Left renal pelvis (tissue), 4 donors: ENCODE results near the gene GASK1B. TPM values are rescaled to one million over a fixed set of nuclear protein-coding genes. Genes with fewer than 3 reads are reported as not detected.

Experiments used
- DNase-seq, 4 donors: peaks; one replicate each; pipeline ENCODE4 v3.0.0-alpha.2; 2013; ENCODE audit warnings: low read depth in 4 of 4, low spot score in 3 of 4
- polyA plus RNA-seq, 4 donors: library from polyadenylated mRNA; unstranded; fragments of 120-200 nt; gene quantifications; one replicate each; pipeline ENCODE4 v1.2.1, GENCODE V29; 2013; ENCODE audit not compliant: insufficient read length in 4 of 4

Gene GASK1B
- 10 to 100 TPM; 28.0 to 48.4 (median 44.5) TPM for polyA plus RNA-seq

DNA sequence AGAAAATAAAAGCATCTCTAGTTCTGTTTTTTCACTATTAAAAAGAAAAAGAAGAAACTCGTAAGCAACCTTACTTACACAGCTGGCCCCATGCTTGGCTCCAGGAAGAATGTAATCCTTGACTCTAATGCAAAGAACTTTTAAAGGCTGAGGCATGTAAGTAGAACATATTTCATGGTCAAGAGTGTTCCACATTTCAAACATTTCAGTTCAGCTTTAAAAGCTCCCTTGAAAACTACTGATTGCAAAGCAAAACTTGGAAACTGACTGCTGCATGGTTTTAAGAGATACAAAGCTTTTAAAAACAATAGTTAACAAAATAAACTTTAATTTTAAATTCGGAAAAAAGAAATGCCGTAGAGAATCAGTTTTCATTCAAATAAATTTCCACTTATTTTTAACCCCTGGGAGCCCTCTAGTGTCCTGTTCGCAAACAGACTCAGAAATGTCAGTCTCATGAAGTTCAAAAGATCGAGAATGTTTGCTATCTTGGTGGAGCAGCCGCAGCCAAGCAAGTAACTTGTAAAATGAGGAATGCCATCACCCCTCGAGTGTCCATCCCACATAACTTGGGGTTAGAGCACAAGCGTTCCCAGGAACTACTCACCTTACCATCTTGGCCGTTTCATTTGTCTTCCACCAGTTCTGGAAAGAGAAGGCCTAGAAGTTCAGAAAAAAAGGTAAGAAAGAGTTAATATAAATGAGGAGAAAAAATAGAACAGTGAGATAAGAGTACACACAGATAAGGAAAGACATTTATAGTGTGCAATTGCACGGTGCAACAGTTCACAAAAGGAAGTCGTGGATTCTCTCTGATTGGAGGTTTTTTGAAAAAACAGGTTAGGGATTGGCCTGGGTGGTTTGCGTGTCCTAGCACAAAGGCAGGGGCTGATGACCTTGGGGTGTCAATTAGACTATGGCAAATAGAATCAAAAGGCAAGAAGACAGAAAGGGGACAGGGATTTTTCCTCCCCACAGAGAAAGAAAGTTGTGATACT lies at the start of gene GASK1B:
Gene GASK1B (minus strand): TSS at position 765 of the 998 bp plus-strand sequence. CDS start 1,650 bp downstream, outside the sequence.
- no peak for DNase-seq

DNA sequence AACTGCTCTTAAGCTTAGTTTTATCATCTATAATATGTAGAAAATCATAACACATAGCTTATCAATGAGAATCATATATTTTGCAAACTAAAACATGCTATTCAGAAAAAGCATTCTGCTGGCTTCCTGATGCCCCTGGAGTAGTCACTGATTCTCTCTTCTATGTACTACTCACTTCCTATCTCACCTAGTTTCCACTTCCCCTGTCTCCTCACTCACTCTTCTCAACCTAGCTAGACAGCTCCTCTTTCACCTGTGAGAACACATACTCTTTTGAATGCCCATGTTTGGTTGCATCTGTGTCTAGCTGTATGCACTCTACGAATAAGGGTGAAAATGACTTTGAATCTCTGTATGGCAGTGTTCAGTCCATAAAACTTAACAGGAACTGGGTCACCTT lies 46.8 kb upstream of the GASK1B start:
- DNase-seq: no peak

DNA sequence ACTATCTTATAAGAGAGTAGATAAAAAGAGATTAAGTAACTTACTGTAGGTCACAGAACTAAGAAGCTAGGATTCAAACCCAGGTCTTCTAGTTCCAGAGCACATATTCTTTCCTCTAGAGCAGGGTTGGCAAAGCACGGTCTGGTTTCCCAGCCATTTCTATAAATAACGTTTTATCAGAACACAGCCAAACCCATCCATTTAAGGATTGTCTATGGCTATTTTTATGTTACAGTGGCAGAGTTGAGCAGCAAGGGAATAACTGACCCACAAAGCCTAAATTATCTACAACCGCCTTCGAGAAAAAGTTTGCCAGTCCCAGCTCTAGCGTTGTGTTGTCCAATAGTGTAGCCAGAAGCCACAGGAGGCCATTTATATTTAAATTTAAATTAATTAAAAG lies 44.9 kb upstream of the GASK1B start:
- no peak for DNase-seq

DNA sequence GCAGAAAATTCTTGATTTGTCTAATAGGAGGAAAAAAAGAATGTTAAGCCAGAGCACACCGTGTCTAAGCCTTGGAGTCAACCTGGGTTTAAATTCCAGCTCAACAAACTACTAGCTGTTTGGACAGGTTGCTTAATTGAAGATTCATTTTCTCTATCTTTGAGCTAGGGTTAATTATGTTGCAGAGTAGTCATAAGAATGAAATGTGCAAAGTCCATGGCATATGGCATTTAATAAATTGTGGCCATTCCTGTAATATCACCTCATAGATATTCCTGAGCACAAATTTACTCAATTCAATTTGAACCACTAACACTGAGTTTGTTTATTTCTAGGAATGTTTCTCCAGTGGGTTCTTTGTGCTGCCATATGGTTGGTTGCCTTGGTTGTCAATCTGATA lies 42.0 kb upstream of the GASK1B start:
- DNase-seq: no peak

DNA sequence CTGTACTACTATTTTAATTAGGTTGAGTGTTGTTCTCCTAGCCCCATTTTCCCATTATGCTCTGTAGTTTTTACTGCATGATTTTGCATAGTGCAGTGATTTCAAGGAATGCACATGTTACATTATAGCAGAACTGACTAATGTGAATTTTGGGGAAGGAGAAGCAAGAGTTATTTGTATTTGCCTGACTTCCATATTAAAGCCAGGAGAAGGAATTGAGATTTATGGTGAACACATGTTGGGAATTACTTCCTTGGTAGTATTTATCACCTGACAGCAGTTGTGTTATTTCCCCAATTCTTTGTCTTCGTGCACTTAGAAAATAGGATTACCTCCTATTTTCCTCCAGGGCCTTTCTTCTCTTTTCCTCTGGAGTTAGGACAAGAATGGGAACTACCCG lies 40.6 kb upstream of the GASK1B start:
- no peak for DNase-seq

DNA sequence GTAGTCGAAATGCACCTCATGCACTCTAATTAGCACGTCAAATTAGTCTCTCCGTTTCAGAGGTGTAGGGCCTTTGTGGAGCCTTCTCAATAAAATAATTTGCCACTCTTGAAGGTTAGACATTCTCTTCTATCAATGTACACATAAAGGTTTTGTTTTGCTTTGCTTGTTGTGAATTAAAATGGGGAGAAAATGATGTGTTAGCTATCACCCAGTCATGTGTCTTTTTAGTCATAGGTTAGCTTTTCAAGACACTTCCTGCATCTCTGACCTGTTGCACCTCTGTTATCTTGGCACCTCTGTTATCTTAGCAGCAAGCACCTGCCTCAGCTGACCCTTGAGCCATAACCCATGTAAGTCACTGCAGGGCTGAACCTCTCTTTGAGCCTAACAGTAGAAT lies 38.4 kb upstream of the GASK1B start:
- no peak for DNase-seq

DNA sequence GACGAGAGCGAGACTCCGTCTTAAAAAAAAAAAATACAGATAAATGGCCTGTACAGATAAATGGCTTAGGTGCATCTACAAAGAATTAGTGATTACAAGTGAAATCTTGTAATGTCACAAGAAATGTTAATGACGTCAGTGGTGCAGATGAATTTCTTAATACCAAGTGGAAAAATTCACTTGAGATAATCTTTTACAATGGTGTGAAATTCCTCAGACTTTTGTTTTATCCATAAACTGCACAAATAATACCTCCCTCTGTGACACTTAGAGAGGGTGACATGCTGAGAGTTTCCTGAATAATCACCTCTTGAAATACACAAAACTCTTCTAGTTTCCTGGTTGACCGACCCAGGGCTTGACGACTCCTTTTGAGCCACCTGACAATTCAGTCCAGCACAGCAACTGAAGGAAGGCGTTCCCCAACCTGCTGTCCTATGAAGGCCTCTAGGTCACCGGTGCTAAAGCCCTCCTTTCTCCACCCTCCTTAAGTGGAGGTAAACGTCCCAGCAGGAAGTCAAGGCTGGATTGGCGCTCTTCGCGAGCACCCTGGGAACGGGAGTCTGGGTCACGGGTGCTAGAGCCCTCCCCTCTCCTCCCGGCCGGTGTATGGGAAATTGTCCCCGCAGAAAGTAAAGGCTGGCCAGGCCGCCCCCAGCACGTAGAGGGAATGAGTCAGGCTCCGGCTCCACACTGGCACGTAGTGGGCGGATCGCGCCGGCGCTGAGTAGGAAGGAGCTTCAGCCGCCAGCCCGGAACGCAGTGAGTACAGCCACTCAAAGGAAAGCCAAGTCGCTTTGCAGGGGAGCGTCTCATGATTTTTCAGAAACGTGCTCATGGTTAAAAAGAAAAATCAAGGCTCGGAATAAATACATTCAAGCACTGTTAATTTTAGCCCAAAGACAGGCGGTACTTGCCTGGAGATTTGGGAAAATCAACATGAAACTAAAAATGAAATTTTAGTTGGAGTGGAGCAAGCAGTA lies 37.3 kb upstream of the GASK1B start, which contains the start of gene TMEM144:
Gene TMEM144 (plus strand): TSS at position 662 of the 983 bp plus-strand sequence. CDS start 2,182 bp downstream, outside the sequence.
- peak; percentile 59 to 68 (median 62) for DNase-seq

DNA sequence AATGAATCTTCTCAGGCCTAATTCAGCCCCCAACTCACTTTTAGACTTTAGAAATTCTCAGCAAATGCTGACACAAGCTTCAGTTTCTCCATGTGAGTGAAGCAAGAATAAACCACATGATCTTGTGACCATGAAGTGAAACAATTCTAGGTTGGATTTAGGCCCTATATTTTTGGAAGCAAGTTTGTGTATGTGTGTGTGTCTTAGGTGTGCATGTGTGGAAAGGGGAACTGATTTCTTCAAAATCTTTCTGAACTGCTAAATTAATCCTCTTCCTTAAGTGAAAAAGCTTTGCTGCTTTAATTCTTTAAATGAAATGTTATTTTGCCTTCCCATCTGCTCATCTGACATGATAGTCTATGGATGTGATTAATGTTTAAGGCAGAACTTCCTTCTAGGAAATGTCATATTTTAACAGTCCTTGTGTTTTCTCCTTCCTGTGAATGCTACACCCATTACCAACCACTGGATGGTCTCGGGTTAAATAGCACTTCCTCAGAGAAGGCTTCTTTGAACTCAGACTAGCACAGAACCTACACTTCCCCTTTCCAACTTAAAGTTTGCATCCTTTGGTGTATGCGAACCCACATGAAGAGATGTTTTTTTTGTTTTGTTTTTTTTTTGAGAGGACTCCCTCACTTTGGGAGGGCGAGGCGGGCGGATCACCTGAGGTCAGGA lies 36.3 kb upstream of the GASK1B start:
- no peak for DNase-seq

DNA sequence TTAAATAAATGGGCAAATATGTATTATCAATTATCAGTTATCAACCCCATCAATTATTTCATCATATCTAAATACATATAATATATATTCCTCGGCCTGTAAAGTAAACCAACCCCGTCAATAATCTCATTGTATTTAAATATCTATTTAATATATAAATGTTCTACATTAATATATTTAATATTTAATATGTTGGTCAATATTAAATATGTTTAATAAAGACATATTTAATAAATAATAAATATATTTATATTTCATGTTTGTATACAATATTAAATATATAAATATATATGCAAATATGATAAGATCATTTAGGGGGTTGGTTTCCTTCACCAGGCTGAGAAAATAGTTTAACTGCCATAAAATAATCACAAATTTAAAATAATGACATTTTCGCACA lies 31.1 kb upstream of the GASK1B start:
- DNase-seq: no peak

DNA sequence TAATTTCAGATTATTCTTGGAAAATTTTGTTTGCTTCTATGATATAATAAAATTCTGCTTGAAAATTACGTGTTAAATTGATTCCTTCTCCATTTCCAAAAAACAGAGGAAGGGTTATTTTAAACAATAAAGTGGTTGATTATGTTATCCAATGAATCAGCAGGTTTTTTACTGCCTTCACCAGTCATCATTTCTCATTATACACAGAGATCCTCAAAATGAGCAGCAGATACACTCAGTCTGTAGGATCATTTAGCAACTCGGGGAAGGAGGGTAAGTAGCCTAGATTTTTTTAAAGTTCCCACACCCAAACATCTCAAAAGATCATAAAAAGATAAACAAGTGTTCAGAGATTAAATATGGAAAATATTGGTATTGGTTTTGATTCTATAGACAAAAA lies 30.6 kb upstream of the GASK1B start:
- no peak for DNase-seq

DNA sequence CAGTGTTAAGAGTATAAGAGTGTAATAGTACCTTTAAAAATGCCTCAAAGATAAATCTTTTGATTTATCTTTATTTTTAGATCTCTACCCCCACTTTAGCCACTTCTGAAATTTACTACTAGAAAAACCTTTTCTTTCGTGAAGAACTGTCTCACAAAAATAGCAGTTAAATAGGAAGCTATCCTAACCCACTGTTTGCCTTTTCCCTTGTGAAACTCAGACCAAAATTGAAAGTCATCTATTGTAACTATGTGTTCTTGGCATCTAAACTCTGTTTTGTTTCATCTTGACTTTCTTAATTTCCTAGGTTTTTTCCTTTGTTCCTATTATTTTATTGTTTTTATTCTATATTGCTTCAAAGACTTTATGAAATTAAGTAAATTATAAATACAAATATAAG lies 29.7 kb upstream of the GASK1B start:
- no peak for DNase-seq

DNA sequence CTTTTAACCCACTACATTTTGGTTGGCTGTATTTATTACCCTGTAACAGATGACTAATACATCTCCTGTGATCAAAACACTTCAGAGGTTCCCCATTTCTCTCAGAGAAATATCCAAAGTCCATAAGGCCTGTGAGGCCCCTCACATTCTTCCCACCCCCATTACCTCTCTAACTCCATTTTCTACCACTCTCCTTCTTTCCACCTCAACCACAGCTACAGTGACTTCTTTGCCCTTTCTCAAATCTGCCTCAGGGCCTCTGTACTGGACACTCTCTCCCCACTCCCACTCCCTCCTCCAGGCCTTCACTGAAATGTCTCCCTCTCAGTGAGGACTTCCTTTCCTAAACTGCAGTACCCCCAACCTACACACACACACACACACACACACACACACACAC lies 29.1 kb upstream of the GASK1B start:
- no peak for DNase-seq

DNA sequence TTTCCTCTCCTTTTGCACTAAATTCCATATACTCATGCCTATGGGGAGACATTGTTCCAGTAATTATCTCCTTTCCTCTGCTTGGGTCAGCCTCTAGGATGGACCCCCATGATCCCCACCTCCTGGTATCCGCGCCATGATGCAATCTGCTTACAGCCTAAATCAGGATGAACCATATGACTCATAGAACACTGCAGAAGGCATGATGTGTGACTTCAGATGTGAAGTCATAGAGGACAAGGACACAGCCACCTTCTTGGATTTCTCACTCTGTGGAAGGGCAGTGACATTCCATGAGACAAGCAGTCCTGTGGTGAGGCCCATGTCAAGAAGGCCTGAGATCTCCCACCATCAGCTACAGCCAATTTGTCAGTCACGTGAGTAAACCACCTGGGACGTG lies 28.5 kb upstream of the GASK1B start:
- DNase-seq: no peak

DNA sequence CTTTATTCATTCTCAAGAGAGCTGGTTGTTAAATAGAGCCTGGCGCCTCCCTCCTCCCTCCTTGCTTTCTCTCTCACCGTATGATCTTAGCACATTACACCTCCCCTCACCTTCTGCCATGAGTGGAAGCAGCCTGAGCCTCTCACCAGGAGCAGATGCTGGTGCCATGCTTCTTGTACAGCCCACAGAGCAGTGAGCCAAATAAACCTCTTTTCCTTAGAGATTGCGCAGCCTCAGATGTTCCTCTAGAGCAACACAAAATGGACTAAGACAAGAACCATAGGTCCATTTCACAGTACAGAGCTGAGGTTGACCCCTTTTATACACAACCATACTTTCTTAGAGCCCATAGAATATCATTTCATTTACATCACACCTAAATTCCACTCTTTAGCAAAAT lies 27.4 kb upstream of the GASK1B start:
- no peak for DNase-seq

DNA sequence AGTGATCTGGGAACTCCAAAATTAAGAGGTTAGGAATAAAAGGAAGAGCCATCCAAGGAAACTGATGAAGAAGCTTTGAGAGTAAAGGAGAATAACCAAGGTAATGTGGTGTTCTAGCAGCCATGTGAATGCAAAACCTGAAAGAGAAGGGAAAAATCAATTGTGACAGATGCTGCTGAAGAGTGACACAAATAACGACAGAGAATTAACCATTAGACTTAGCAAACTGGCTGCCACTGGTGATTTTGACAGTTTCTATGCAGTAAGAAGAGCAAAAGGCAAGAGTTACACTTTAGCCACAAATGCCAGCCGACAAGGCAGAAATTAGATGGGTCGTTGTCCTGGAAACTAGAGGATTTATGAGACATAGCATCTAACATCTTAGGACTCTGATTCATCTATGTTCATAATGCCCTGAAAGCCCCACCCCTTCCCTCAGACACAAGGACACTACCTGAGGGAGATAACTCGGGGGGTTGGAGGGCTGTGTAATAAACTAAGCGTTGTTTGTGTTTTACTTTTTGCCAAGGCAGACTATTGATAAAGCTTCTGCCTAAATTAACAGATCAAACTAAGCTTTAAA lies 24.5 kb upstream of the GASK1B start:
- no peak for DNase-seq

DNA sequence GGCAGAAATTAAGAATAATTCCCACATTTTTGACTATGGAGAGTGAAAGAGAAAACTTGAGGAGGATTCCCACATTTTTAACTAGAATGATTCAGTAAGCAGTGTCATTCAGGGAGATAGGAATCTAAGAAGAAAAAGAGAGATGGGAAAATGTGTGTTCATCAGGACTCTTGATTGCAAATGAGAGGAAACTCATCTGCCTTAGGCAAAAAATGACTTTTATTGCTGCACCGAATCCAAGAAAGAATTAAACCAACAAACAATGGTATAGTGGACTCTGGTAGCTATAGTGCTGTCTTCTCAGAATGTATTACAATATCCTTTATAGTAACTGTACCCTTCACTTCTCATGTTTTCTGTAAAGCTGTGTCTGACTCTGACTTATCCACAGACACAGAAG lies 22.5 kb upstream of the GASK1B start:
- no peak for DNase-seq

DNA sequence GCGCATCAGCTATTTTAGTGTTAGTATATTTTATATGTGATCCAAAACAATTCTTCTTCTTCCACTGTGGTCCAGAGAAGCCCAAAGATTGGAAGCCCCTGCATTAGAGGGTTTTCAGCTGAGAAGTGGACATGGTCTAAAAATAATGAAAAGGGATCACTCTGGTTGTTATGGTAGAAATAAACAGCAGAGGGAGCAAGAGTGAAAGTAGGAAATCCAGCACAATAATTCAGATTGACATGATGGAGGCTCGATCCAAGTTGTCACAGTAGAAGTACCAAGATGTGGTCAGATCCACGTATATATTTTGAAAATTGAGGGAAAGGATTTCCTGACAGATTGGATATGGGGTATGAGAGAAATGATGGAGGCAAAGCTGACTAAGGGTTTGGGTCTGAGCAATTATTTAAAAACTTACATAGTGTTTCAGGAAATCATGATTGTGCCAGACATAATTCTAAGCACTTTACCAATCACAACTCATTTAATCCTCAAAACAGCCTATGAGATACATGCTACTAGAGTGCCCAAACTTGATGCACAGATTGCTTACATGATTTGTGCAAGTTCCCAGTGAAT lies 20.4 kb upstream of the GASK1B start:
- DNase-seq: no peak

DNA sequence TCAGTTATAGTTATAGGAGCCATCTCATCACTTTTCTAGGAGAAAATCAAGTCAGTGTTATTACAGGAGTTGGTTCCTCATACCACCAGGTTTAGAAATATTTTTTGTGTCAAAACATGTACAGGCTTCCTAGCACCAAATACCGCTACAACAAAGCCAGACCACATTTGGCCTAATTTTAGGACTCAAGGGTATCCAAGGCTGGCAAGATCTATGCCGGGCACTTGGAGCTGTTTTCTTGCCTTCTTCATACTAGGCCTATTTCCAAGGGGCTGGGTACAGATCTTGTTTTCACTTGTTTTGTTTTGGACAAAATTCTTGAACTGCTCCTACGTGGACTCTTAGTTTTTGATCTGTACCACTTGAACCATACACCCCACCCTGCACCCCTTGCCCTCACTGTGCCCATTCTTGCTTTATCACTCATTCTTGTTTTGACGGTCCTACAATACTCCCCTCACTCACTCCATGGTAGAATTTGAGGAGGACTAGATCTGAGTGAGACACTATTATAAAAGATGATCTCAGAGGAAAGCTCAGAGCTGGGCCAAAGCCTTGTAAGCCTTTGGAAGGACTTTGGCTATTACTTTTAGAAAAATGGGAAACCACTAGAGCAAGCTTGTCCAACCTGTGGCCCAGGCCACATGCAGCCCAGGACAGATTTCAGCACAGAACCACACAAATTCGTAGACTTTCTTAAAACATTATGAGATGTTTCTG lies 19.8 kb upstream of the GASK1B start:
- DNase-seq: no peak

DNA sequence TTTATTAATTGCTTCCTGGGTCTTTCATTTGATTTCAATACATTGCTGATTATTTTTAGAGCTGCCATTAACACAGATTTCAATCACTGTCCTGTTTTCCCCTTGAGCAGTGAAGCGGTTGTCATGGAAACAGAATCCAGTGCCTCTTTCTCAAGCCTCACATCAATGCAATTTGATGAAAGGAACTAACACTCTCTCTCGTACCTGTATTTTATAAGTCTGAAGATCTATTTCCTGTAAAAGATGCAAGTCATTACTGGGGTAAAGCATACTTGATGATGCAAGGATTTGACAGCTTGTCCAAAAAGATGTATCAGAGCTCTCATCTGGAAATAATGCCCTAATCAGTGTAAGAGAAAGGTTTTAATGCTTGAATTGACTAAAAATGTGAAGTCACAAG lies 17.9 kb upstream of the GASK1B start:
- no peak for DNase-seq
